Ishikawa (cell line): ENCODE measurements around the gene MGAT3.

Experiments used
- EGR1 ChIP-seq: IDR thresholded peaks from 2 replicates; pipeline ENCODE4 v1.6.1; 2012
- FOXM1 ChIP-seq: IDR thresholded peaks from 2 replicates; pipeline ENCODE4 v1.6.1; 2012; ENCODE audit warnings: low read depth, borderline replicate concordance
- TF ChIP-seq, protein P1 (sequence below): IDR thresholded peaks from 2 replicates; pipeline ENCODE4 v1.6.1; 2012
- TF ChIP-seq, protein P2 (sequence below): IDR thresholded peaks from 2 replicates; pipeline ENCODE4 v1.6.1; 2012

DNA sequence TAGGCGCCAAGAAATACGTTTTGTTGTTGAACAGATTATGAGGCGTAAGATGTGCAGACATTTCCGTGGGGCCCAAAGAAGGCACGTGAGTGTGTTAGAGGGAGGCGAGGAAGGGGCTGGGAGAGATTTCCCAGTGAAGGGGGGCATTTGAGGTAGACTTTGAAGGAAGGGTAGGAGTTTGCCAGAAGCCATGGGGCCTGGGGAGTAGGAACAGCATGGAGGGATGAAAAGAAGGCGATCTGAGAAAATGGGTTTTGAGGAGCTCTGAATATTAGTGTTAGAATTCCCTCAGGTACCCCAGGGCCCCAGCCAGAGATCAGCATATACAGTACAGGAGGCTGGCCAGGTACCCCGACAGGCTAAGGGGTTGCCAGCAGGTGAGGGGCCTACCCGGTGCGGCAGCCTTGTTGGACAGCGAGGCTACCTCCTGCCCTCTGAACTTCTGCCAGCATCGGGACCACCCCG is 44.9 kb downstream of the MGAT3 start:
- TF ChIP-seq EGR1 (no peak), FOXM1 (no peak)
- TF ChIP-seq, protein P1, sequence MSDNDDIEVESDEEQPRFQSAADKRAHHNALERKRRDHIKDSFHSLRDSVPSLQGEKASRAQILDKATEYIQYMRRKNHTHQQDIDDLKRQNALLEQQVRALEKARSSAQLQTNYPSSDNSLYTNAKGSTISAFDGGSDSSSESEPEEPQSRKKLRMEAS, result no peak
- TF ChIP-seq, protein P2, sequence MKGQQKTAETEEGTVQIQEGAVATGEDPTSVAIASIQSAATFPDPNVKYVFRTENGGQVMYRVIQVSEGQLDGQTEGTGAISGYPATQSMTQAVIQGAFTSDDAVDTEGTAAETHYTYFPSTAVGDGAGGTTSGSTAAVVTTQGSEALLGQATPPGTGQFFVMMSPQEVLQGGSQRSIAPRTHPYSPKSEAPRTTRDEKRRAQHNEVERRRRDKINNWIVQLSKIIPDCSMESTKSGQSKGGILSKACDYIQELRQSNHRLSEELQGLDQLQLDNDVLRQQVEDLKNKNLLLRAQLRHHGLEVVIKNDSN, result no peak
